GM18511 (cell line): ENCODE data around the gene EAF2.

ENCODE experiments used
- ATAC-seq: cut with Tn5 transposase; IDR thresholded peaks from one replicate; pipeline ENCODE4 v1.9.1; 2021; ENCODE audit warnings: mild to moderate bottlenecking, moderate library complexity; ENCODE audit not compliant: unreplicated experiment

Gene EAF2

DNA sequence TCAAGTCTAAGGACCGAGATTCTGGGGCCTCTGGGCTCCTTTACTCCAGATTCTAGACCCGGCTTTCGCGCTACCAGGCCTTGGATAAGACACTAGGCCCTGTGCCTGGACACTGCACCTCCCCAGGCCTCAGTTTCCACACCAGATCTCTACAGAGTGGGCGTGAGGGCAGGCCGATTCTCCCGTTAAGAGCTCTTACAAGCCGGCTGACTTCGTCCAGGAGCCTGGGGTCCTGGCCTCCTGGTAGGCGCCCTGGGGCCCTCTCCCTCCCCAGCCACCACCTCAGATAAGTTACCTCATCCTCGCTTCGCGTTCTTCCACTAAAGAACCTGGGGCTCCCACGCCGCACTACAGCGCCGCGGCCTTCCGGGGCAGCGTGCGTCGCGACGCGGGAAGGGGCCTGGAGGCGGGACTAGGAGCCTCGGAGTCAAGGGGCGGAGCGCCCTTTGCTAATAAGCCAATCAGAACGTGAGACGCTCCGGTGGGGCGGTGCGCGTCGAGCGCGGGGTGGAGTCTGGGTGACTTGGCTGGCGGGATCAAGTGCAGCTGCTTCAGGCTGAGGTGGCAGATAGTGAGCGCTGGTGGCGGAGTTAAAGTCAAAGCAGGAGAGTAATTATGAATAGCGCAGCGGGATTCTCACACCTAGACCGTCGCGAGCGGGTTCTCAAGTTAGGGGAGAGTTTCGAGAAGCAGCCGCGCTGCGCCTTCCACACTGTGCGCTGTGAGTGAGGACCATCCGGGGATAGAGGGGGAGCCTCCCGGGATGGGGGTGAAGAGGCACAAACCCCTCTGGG is at the start of gene EAF2, which contains the start of gene IQCB1:
TSS of gene EAF2 (plus strand) at position 539 of the 794 bp plus-strand sequence. CDS start at position 616, 77 bp downstream.
TSS of gene IQCB1 (minus strand) at position 390 of the 794 bp plus-strand sequence. CDS start 6,100 bp downstream, outside the sequence.
- peak; percentile 98 for ATAC-seq

DNA sequence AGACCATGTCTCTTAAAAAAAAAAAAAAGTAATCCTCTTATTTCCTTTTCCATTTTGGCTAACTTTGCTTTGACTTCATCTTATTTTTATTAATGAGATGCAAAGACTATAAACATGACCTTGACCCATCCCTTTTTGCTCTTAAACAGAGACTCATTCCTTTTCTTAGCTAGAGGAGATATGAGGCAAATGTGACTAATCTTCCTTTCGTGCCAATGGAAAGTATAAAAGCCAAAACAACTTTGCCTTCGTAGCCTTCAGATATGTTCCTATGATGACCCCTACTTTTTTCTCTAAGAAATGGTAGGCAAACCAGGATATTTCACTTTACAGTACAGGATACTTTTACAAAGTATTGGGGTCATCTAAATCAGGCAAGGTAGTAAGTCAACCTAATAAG is 48.5 kb upstream of the EAF2 start:
- ATAC-seq = no peak

DNA sequence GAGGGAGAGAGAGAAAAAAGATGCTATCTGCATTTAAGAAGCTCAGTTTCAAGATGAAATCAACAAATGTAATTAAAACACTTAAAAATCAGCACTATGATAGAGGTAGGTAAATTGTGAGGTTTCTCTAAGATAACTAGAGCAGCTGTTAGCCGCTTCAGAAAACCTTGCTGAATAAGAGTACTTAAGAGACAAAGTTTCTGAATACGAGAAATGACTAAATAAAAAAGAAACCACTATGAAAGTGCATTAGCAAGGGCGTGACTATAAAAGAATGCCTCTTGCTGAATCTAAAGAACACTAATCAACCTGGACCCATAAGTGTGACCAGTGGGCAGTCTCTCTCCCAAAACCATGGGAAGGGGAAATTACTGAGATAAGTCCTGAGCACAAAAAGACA is 41.9 kb upstream of the EAF2 start:
- ATAC-seq = peak; percentile 65

DNA sequence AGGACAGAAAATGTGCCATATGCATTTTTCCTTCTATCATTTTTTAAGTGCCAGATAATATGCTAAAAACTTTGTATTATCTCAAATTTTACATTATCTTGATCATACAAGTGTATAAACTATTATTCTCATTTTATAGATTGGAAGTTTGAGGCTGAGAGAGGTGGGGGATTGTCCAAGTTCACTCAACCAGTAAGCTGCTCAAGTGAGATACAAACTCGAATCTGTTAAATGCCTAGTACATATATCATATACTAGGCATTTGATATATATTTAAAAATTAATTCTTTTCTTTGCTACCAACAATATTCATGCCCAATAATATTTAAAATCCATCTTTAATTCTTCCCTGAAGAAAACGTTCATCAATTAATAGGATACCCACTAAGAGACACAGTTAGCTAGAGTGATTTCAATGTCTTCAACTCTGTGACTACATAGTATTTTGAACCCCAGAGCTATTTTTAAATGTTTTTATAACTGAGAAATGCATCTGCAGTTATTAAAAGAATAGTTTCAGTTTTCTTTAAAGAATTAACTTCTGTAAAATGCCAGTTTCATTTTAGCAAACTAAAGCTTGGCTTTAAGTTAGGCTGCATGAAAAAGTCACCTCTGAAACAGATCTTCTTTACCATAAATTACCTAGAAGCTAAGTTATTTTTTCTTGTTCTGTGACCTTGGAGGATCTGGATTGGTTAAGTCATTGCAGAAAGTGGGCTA is 40.6 kb upstream of the EAF2 start:
- peak; percentile 67 for ATAC-seq

DNA sequence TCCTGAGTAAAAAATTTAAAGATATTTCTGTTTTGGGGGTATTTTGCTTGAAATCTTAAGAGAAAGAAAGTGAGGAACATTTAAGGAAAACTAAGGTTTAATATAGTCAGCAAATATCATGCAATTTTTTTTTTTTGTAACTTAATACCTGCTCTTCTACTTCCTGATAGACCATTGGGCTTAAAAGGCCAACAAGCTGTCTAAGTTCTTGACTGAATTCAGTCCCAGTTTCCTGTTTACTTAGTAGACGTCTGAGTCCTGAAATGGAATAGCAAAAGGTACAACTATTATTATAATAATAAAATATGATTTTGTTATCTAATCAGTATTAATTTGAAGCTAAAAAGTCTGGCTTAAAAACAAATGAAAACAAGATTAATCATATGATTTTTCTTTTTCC is 38.0 kb upstream of the EAF2 start:
- no peak for ATAC-seq

DNA sequence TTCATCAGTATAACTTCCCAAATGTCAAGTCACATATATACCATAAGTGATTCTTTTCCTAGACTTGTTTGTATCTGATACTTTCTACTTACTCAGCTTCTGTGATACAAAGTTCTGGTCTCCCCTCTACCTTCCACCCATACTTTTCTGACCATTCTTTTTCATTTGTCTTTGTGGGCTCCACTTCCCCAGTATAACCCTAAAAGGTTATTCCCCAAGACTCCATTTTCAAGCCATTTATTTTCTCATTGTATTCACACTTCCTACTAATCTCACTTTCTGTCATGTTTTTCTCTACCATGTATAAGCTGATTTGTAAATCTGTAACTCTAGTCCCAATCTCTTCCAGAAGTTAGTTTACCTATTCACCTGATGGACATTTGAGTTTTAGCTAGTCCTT is 34.1 kb upstream of the EAF2 start:
- ATAC-seq = no peak

DNA sequence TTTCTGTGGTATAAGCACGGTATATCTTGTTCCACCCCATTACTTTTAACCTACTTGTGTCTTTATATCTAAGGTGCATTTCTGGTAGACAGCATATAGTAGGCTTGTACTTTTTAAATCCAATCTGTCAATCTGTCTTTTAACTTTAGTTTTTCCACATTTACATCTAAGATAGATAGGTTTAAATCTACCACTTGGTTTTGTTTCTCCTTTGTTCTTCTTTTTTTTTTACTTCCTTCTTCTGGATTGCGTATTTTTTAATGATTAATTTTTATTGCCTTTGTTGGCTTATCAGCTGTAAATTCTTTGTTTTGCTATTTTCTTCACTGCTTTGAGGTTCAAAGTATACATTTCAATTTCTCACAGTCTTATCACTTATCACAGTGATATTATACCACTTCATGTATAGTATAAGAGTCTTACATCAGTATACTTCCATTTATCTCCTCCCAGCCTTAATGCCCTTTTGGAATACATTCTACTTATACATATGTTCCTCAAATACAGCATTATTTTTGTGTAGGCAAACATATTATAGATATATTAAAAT is 31.2 kb upstream of the EAF2 start:
- ATAC-seq = no peak

DNA sequence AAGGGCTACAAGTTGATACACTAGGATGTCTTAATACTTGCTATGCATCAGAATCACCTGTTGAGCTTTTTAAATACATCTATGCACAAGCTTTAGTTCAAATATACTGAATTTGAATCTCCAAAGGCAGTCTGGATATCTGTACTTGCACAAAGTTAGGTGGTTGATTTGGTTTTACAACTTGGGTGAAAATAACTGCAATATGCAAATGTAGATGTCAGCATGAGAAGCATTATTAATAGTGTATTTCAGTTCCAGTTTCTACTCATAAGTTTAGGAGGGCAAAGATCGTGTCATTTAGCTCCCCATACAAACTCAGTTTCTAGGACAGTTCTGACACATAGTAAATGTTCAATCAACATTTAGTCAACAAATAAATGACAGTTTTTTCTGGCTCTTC is 25.8 kb upstream of the EAF2 start:
- peak; percentile 99 for ATAC-seq

DNA sequence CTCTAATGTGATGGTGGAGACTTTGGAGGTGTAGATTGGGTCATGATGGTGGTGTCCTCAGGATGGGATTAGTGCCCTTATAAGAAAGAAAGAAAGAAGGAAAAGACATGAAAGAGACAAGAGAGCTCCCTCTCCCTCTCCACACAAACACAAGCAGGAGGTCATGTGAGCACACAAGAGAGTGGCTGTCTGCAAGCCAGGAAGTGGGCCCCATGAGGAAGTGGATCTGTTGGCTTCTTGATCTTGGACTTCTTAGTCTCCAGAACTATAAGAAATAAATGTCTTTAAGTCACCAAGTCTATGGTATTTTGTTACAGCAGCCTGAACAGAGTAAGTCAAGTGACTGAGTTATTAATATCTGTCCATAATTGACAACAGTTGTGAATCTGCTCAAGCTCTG is 17.3 kb upstream of the EAF2 start:
- no peak for ATAC-seq

DNA sequence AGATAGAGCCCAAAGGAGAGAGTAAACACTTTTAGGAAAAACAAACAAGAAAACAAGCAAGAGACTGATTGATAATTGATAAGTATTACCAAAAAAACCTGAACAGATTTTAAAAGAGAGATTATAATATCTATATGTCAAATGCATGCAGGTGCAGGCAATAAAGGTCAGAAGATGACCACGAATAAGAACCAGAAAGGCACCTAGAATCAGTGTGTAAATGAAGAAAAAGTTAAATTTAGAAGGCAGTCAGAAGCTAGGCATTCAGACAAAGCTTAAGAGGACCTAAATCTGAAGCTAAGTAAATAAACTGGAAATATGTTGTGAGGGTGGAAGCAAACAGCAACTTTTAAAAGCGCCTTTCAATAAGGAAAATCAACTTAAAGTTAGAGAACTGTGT is 16.4 kb upstream of the EAF2 start:
- no peak for ATAC-seq

DNA sequence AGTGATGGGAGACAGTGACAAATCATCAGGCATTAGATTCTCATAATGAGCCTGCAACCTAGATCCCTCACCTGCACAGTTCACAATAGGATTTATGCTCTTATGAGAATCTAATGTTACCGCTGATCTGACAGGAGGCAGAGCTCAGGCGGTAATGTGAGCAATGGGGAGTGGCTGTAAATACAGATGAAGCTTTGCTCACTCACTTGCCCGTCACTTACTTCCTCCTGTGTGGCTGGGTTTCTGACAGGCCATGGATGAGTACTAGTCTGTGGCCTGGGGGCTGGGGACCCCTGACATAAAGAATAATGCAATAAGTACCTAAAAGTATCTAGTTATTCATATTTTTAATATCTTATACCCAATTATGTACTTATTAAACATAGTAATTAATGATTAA is 15.8 kb upstream of the EAF2 start:
- ATAC-seq = no peak

DNA sequence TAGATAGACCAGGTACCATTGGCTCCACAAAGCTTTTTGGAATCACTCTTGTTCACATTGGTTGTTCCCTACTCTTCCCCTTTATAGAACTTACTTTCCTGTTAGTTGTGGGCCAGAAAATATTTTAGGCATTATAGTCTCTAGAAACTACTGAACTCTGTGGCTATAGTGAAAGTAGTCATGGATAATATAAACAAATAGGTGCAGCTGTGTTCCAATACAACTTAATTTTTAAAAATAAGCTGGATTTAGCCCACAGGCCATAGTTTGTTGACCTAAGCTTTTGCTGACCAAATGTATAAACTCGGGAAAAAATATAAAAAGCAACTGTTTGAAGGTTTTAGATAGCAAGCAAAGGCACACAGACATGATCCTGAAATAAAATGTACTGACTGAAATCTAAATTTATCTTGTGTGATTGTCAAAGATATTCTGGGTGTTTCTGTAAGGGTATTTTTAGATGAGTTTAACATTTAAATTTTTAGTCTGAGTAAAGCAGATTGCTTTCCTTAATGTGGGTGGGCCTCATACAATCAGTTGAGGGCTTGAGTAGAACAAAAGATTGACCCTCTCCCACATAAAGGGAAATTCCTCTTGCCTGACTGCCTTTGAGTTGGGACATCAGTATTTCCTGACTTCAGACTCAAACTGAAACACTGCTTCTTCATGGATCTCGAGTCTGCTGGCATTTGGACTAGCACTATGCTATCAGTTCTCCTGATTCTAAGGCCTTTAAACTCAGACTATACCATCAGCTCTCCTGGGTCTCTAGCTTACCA is 13.4 kb upstream of the EAF2 start:
- no peak for ATAC-seq

DNA sequence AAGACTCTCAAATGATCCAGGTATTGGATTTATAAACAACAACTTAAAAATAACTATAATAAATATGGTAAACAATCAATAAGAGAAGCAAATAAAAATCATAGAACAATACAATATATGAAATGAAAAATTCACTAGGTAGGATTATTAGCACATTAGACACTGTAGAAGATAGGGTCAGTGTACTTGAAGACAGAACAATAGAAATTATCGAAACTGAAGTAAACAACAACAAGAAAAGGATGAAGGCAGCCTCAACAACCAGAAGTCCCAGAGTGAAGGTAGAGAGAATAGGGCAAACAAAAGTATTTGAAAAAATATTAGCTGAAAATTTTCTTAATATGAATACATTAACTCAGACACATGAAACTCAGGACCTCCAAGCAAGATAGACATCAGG is 12.0 kb upstream of the EAF2 start:
- no peak for ATAC-seq

DNA sequence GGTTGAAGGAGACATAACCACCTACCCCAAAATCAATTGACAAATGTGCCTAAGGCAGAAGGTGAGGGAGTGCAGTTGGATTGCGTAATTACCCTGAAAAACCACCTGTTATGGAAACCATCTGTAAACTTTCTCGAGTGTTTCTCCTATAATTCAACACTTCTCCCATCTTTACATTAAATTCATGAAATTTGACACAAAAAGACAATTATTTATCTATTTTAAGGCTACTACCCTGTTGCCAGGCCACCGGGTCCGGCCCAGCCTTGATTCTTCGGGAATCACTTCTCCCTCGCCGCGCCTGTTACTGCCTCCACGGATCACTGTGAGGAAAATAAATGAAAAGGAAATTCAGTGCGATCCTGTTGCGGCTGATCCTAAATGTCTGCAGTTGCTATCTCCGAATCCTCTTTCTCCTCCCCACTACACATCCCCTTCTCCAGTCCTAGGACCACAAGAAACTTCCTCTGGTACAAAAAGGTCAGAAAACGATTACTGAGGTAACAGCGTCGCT is 795 bp upstream of the EAF2 start:
- no peak for ATAC-seq

DNA sequence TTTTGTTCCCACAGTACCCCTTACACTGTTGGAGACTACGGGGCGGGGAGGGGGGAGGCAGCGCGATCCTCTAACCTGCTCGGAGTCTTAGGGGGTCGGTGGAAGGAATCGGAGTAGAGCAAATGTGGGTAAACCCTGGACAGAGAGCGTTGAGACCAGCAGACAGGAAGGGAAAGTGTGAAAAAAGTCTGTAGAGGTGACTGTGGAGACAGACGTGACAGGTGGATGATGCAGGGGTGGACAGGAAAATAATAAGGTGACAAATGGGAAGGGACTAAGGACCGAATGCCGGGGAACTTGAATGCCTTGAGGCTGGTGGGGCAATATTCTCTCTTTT is 424 bp downstream of the EAF2 start:
- peak; percentile 36 for ATAC-seq

DNA sequence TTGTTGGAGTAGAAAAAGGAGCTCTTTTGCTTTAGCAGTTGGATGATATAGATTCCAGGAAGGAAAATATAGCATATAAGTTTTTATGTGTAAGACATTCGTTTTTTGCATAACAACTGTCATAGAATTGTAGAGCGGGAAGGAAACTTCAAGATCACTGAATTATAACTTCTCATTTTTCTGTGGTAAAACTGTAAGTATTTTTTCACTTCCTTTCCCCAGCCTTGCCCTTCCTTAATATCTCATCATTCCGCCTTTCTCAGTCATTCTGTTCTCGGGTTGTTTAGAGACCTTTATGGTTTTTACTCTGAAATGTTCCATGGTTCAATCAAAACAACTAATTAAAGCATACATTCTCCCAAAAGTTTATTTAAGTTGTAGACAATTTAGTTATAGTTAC is 1.1 kb downstream of the EAF2 start:
- no peak for ATAC-seq

DNA sequence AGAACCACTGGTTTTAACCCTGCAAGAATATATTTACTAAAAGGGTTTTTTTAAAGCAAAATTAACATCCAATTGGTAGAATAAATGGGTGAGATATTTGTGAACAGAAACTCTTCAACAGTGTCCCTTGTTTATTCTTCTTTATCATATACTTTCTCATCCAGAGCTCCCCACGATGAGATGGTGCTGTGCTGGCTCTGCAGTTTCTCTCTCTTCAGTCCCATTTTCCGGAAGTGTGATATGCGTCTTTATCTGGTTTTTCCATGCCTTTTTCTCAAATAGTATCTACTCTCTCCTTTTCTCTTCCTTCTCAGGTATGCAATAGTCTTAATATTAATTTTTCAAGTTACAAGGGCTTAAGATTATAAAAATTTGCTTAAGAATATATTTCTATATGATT is 1.5 kb downstream of the EAF2 start:
- ATAC-seq = no peak

DNA sequence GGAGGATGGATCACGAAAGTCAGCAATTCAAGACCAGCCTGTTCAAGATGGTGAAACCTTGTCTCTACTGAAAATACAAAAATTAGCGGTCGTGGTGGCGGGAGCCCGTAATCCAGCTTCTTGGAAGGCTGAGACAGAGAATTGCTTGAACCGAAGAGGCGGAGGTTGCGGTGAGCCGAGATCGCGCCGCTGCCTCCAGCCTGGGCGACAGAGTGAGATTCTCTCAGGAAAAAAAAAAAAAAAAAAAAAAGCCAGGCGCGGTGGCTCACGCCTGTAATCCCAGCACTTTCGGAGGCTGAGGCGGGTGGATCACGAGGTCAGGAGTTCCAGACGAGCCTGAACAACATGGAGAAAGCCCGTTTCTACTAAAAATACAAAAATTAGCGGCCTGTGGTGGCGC is 5.0 kb downstream of the EAF2 start:
- no peak for ATAC-seq

DNA sequence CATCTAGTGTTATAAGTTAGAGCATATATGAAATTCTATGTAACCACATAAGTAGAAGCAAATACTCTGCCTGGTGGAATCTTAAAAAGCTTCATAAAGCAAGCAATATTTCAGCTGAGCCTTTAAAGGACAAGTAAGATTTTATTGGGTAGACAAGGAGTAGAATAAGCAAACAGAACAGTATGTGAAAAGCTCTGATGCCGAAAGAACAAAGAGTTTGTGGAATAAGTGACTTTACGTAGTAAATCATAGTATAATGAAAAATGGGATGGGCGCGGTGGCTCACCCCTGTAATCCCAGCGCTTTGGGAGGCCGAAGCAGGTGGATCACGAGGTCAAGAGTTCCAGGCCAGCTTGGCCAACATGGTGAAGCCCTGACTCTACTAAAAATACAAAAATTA is 9.9 kb downstream of the EAF2 start:
- no peak for ATAC-seq

DNA sequence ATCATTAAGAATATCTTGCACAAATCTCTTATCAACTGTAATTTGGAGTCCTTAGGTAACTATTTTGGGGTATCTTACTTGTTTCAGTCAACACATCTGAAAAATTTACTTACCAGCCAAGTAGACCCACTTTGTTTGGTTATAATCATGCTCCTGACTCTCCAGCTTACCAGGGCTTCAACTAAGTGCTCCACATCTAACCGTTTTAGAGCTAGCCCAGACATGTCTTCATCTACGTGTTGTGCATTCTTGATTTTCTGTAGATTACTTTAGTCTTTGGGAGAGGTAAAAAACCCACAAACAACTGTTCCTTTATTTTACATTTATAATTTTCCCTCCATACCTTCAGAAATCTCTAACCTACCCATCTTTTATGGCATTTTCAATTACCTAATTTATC is 17.2 kb downstream of the EAF2 start:
- no peak for ATAC-seq

DNA sequence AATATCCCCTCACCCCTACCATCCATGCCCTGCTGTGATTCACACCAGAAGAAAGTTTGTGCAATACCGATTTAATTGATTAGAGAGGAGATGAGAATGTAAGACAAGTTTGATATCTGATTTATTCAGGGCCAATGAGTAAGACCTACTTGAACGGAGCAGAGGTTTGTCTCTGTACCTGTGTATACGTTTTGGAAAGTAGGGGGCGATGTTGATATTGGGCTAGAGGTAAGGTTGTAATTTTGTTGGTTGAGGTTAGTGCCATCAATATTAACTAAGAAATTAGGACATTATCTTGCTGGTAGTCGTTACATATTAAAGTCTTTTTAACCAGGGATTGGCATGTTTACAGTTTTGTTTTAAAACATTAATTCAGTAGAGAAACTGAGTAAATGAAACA is 20.5 kb downstream of the EAF2 start:
- ATAC-seq = no peak
